A673 (cell line): Measurements from ENCODE around the gene AKR1C8.
"Not testable (repeated sequence)": the region's sequence is repeated elsewhere in the genome, so short reads cannot be mapped to it uniquely, and the experiment has no call there.

Experiments
- EZH2 ChIP-seq: fragments of 200-600 bp; sonication (generic); IDR thresholded peaks from 2 replicates; pipeline ENCODE4 v1.6.1; 2017; ENCODE audit warnings: borderline replicate concordance, low read depth, mild to moderate bottlenecking, mixed read lengths, antibody characterized with exemption, low read length; ENCODE audit not compliant: poor library complexity, severe bottlenecking
- TF ChIP-seq, protein P1 (sequence below): fragments of 300-800, 200-600 bp; sonication (generic); conservative IDR thresholded peaks from 2 replicates; pipeline ENCODE4 v1.5.1; 2017; ENCODE audit warnings: low read depth, mild to moderate bottlenecking, antibody characterized with exemption, low read length, moderate library complexity, mixed read lengths

DNA sequence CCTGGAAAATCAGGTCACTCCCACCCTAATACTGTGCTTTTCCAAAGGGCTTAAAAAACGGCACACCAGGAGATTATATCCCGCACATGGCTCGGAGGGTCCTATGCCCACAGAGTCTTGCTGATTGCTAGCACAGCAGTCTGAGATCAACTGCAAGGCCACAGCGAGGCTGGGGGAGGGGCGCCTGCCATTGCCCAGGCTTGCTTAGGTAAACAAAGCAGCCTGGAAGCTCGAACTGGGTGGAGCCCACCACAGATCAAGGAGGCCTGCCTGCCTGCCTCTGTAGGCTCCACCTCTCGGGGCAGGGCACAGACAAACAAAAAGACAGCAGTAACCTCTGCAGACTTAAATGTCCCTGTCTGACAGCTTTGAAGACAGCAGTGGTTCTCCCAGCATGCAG is 38.0 kb upstream of the AKR1C8 start:
- TF ChIP-seq, protein P1, sequence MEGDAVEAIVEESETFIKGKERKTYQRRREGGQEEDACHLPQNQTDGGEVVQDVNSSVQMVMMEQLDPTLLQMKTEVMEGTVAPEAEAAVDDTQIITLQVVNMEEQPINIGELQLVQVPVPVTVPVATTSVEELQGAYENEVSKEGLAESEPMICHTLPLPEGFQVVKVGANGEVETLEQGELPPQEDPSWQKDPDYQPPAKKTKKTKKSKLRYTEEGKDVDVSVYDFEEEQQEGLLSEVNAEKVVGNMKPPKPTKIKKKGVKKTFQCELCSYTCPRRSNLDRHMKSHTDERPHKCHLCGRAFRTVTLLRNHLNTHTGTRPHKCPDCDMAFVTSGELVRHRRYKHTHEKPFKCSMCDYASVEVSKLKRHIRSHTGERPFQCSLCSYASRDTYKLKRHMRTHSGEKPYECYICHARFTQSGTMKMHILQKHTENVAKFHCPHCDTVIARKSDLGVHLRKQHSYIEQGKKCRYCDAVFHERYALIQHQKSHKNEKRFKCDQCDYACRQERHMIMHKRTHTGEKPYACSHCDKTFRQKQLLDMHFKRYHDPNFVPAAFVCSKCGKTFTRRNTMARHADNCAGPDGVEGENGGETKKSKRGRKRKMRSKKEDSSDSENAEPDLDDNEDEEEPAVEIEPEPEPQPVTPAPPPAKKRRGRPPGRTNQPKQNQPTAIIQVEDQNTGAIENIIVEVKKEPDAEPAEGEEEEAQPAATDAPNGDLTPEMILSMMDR: not testable (repeated sequence)
- TF ChIP-seq EZH2: not testable (repeated sequence)
